Activated CD8-positive, alpha-beta memory T cell treated with anti-CD3 and anti-CD28 coated beads, Interleukin-2, amount 10 ng/mL, durations not matched to agents 7 days and 5 days (primary cell): ENCODE results near the gene PMVK. TPM values are rescaled to one million over a fixed set of nuclear protein-coding genes. Genes with fewer than 3 reads are reported as not detected.

Source experiments
- ATAC-seq: fragments of 150-1000 bp; cut with Tn5 transposase; one replicate; pipeline ENCODE4 v1.10.0; 2021; ENCODE audit warnings: moderate library complexity
- CTCF ChIA-PET: fragments of 350-600 bp; sonication (Branson Sonifier 250); formaldehyde crosslinking; loops from one replicate; lab custom pipeline; 2021; ENCODE audit warnings: antibody characterized with exemption; lab: Charles Lee
- DNase-seq: peaks from one replicate; pipeline ENCODE4 v3.0.0-alpha.2; 2020
- H3K27ac Mint-ChIP-seq: one replicate; pipeline ENCODE4 v1.8.0; 2021; ENCODE audit warnings: mild to moderate bottlenecking, mixed read lengths
- H3K27me3 Mint-ChIP-seq: one replicate; pipeline ENCODE4 v1.8.0; 2021; ENCODE audit warnings: mixed read lengths
- H3K36me3 Mint-ChIP-seq: one replicate; pipeline ENCODE4 v1.8.0; 2021; ENCODE audit warnings: mild to moderate bottlenecking, mixed read lengths
- H3K4me1 Mint-ChIP-seq: one replicate; pipeline ENCODE4 v1.8.0; 2021; ENCODE audit warnings: mixed read lengths
- H3K4me3 Mint-ChIP-seq: one replicate; pipeline ENCODE4 v1.8.0; 2021; ENCODE audit warnings: mild to moderate bottlenecking, moderate library complexity, mixed read lengths
- H3K9me3 Mint-ChIP-seq: one replicate; pipeline ENCODE4 v1.8.0; 2022; ENCODE audit warnings: low read depth, mixed read lengths
- total RNA-seq, 2 experiments: library from RNA; stranded (reverse); gene quantifications; one replicate each; pipeline ENCODE4 v1.2.3, GENCODE V29; 2021

Gene PMVK
- total RNA-seq, 2 experiments from 2014 or later, result 43.6 to 46.8 TPM

DNA sequence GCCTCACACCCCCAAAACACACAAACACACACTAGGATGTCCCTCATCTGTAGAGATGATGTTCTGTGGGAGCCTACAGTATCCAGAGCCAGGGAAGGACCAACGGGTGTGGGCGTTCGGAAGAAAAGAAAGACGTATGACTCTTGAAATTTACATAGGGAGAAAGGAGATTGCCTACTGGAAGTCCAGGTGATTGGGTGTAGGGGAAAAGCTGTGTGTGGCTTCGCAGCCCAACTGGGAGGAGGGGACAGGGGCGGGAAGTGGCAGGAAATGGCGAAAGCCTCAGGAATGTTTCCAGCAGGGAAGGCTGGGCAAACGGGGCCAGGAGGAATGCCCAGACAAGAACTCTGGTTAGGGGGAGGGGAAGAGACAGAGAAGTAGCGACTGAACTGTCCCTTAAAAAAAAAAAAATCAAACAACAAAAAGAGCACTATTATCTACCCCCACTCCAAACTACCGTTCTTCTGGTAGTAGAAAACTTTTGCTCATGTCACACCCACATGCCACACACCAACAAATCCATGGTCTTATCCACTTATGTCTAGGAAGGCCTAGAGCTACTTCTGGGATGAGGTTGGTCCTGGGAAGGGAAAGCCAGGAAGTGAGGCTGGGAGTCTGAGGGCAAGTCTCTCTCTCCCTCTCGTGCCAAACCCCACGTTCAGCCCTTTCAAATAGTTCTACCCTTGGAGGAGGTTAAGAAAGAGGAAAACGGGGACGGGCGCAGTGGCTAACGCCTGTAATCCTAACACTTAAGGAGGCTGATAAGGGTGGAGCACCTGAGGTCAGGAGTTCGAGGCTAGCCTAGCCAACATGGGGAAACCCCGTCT, 36.2 kb upstream of the PMVK start:
- H3K4me3 Mint-ChIP-seq, result peak overlapping the region; percentile 35
- CTCF ChIA-PET, result interaction anchor here (1.3 to 7.0 kb wide), 6 partner anchors 11 to 112 kb away, joined by 13 to 32 read pairs (median 19); partner anchors contain the start of genes FLAD1 and PYGO2
- no peaks in the 10 kb centered on the region for H3K9me3 Mint-ChIP-seq
- H3K36me3 Mint-ChIP-seq, result peaks cover 13% of the 10 kb centered on the region
- DNase-seq (no peak), ATAC-seq (no peak)
- H3K27ac Mint-ChIP-seq, result peak overlapping the region; percentile 60
- H3K27me3 Mint-ChIP-seq, result no peaks in the 10 kb centered on the region
- H3K4me1 Mint-ChIP-seq, result peaks cover 41% of the 10 kb centered on the region

DNA sequence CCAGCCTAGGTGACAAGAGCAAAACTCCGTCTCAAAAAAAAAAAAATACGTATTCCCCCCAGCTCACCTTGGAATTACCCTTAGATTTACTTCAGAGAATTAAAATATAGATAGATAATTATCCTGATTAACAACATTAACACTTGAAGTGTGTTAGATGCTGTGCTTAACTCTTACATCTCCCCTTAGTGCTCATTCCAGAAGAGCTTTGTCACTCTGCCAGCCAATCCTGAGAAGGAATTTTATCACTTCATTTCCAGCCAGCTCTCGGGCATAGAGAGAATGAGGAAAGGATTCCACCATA, 35.6 kb upstream of the PMVK start:
- ATAC-seq, result no peak
- Mint-ChIP-seq H3K27ac (peak overlapping the region; percentile 60), H3K9me3 (no peaks in the 10 kb centered on the region), H3K4me3 (peak overlapping the region; percentile 35), H3K27me3 (no peaks in the 10 kb centered on the region), H3K4me1 (peaks cover 42% of the 10 kb centered on the region), H3K36me3 (peaks cover 12% of the 10 kb centered on the region)
- no peak for DNase-seq
- CTCF ChIA-PET, result interaction anchor here (1.7 to 7.0 kb wide), 5 partner anchors 11 to 113 kb away, joined by 5 to 32 read pairs (median 17); partner anchors contain the start of gene PYGO2

DNA sequence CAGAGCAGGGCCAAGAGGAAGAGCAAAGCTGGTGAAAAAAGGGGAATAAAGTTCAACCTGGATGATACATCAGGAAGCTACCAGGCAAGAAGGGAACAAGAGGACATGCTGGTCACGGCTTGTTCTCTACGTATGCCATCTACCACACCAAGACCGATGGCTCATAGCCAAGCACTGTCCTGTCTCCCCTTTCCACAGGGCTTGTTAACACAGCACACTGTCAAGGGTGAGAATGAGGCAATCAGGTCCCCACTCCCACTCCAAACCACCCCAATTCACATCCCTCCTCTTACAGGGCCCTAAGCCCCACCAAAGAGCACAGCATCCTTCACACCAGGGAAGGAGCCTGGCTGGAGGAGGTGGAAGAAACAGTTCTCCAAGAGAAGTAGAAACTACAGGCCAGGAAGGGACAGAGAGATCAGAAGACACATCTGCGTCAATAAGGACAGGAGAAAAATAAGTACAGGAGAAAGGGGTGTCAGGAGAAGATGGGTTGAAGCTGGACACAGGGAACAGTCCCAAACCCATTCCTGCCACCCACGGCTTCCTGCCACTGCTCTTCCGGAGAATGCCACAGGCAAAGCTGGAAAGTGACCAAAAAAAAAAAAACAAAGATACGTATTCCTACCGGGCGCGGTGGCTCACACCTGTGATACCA, 35.0 kb upstream of the PMVK start:
- Mint-ChIP-seq H3K4me1 (peaks cover 43% of the 10 kb centered on the region), H3K27me3 (no peaks in the 10 kb centered on the region), H3K27ac (peak overlapping the region; percentile 5), H3K4me3 (no peak overlapping the region), H3K36me3 (peaks cover 11% of the 10 kb centered on the region), H3K9me3 (no peaks in the 10 kb centered on the region)
- no peak for DNase-seq
- ATAC-seq, result no peak
- CTCF ChIA-PET, result interaction anchor here (1.3 to 4.7 kb wide), 5 partner anchors 10 to 114 kb away, joined by 3 to 28 read pairs (median 13); partner anchors contain the start of genes FLAD1 and PYGO2

DNA sequence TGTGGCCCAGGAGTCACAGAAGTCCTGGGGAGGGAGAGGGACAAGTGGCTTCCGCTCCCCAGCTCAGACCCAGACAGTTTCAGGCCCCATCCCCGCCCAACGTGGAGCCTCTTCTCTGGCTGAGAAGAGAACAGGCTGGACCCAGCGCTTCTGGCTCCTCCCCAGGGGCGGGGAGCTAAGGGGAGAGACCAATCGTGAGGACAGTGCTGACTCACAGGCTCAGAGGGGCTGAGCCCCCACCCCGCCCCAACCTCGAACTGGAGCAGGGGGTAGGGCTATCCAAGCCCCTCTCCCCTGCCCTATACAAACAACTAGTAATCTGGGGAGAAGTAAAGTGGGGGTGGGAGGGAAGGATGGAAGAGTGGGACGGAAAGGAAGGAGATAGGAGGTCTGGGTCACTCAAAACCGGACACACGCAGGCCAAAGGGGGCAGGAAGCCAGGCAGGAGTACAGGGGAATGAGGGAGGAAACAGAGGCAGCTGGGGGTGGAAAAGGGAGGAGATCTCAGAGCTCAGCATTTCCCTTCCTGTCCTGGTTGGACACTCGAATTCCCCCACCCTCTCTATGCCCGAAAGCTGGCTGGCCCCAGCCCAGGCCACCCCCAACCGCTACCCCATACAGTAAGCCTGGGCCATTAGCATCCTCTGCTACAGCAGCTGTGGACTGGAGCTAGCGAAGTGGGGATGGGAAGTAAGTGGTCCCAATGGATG, 34.3 kb upstream of the PMVK start, which contains the start of gene SHC1:
Gene SHC1, minus strand, starts transcription at position 117 of the 710 bp plus-strand sequence. CDS start 221 bp downstream, outside the sequence.
- CTCF ChIA-PET, result interaction anchor here (1.2 to 4.7 kb wide), 8 partner anchors 9 to 114 kb away, joined by 3 to 17 read pairs (median 6); partner anchors contain the start of genes FLAD1 and PYGO2
- ATAC-seq (no peak), DNase-seq (peak; percentile 56)
- H3K4me1 Mint-ChIP-seq, result peaks cover 43% of the 10 kb centered on the region
- no peak within 1 kb of the TSS for H3K4me3 Mint-ChIP-seq
- H3K36me3 Mint-ChIP-seq, result peaks cover 10% of the 10 kb centered on the region
- H3K27me3 Mint-ChIP-seq, result no peaks in the 10 kb centered on the region
- peak within 1 kb of the TSS; percentile 56 for H3K27ac Mint-ChIP-seq
- no peaks in the 10 kb centered on the region for H3K9me3 Mint-ChIP-seq

DNA sequence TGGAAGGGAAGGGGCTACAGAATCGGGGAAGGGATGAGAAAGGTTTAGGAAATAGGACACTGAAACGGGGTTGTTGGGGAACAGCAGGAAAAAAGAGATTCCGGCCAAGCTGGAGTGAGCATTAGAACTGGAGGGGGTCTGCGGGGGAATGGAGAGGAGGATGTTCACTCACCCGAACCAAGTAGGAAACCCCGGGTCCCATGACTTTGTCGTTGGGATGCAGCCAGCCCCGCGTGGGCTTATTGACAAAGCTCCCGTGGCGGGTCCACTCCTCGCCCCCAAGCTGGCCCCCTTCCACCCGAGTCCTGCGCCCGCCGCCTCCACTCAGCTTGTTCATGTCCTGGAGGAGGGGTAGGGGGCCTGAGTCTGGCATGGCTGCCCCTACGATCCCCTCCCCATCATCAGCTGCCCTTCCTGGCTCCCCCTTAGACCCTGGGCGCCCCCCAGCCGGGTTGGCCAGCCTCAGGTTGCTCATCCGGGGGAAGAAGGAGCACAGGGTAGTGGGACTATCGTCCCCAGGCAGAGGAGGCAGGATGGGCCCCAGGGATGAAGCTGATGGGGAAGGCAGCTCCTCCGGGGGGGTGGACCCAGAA, 33.4 kb upstream of the PMVK start:
- CTCF ChIA-PET, result interaction anchor here (1.2 to 4.7 kb wide), 8 partner anchors 9 to 115 kb away, joined by 3 to 17 read pairs (median 6); partner anchors contain the start of genes FLAD1 and PYGO2
- no peak overlapping the region for H3K27ac Mint-ChIP-seq
- ATAC-seq (no peak), DNase-seq (no peak)
- H3K27me3 Mint-ChIP-seq, result no peaks in the 10 kb centered on the region
- H3K4me3 Mint-ChIP-seq, result no peak overlapping the region
- no peaks in the 10 kb centered on the region for H3K9me3 Mint-ChIP-seq
- peaks cover 43% of the 10 kb centered on the region for H3K4me1 Mint-ChIP-seq
- H3K36me3 Mint-ChIP-seq, result peaks cover 10% of the 10 kb centered on the region

DNA sequence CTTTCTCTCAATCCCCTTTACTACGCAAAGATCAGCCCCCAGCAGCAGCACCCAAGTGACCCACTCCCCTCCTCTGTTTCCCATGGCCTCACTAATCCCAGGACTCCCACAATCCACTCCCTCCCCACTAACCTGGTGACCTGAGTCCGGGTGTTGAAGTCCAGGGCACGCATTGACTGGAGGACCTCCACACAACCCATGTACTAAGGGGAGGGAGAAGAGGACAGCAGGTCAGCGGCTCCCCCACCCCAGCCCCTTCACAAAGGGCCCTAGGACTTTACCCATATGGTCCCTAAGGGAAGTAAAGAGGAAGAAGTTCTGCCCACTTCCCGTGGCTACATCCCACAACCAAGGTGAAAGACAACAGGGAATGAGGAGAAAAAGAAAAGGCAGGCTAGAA, 32.7 kb upstream of the PMVK start:
- peaks cover 10% of the 10 kb centered on the region for H3K36me3 Mint-ChIP-seq
- no peaks in the 10 kb centered on the region for H3K27me3 Mint-ChIP-seq
- no peak overlapping the region for H3K4me3 Mint-ChIP-seq
- H3K27ac Mint-ChIP-seq, result peak overlapping the region; percentile 24
- no peaks in the 10 kb centered on the region for H3K9me3 Mint-ChIP-seq
- no peak for ATAC-seq
- DNase-seq, result no peak
- peaks cover 45% of the 10 kb centered on the region for H3K4me1 Mint-ChIP-seq
- CTCF ChIA-PET, result interaction anchor here (1.3 to 2.6 kb wide), 2 partner anchors 24 to 30 kb away, joined by 3 to 8 read pairs; no protein-coding TSS in a partner anchor

DNA sequence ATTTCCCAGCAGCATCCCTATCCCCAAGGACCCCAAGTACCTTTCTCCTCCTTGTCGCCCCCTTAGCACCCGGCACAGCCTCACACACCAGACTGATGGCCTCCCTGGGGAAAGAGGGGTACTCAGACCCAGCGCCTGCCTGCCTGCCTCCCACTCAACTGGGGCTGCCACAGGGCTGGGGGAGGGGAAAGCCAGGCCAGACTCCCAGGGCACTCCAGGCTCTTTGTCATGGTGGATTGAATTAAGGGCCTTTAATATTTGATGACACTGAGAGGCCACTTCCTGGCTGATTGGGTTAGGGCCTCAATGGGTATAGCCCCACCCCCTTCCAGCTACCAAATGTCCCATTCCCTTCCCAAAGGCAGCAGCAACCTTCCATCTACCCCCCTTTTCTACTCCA, 32.2 kb upstream of the PMVK start:
- DNase-seq (no peak), ATAC-seq (no peak)
- Mint-ChIP-seq H3K36me3 (peaks cover 13% of the 10 kb centered on the region), H3K4me3 (no peak overlapping the region), H3K9me3 (no peaks in the 10 kb centered on the region), H3K27me3 (no peaks in the 10 kb centered on the region), H3K27ac (peak overlapping the region; percentile 24), H3K4me1 (peaks cover 48% of the 10 kb centered on the region)
- CTCF ChIA-PET, result interaction anchor here (2.6 kb wide), 1 partner anchor 31 kb away, joined by 8 read pairs; no protein-coding TSS in a partner anchor

DNA sequence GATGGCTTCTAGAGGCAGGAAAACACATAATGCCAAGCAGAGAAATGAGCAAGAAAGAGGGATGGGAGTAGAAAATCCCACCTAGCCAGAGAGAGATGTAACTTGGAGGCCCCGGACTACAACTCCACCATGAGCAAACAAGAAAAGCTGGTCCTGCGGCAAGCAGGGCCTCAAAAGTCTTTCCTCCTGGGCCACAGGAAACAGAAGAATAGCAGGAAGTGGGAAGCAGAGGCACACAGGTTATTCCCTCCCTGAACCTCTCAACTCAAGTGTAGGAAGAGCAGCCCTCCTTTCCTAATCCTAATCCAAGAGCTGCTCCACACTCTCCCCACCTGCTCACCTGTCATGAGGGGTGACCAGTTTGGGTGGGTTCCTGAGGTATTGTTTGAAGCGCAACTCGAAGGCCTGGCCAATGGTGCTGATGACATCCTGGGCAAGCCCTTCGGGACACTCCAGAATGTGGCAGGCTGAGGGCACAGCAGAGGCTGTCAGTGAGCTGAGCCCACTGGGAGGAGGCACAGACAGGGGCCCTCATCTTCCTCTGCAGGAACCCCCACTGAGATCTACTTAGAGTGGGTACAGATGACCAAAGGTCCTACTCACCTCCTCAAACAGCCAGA, 30.9 kb upstream of the PMVK start:
- ATAC-seq, result no peak
- peak overlapping the region; percentile 41 for H3K27ac Mint-ChIP-seq
- peaks cover 20% of the 10 kb centered on the region for H3K36me3 Mint-ChIP-seq
- no peak for DNase-seq
- no peaks in the 10 kb centered on the region for H3K27me3 Mint-ChIP-seq
- H3K9me3 Mint-ChIP-seq, result no peaks in the 10 kb centered on the region
- H3K4me1 Mint-ChIP-seq, result peaks cover 53% of the 10 kb centered on the region
- CTCF ChIA-PET, result interaction anchor here (0.6 to 2.1 kb wide), 3 partner anchors 17 to 50 kb away, joined by 3 to 6 read pairs (median 3); no protein-coding TSS in a partner anchor
- no peak overlapping the region for H3K4me3 Mint-ChIP-seq

DNA sequence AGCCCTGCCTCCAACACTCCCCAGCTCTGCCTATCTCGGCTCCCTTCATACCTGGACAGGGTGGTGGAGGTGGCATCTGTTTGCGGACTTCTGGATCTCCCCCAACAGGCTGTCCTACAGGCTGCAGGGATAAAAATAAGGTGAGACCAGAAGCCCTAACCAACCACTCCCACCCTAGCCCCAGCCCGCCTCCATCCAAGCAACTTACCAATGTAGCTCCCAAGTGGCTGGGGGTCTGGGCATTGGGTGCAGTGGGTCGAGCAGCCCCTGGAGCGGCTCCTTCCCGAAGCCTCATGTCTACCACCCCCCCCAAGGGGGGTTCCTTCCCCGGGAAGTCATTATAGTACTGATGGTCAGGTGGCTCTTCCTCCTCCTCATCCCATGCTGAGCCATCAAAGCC, 29.6 kb upstream of the PMVK start:
- CTCF ChIA-PET, result interaction anchor here (0.8 to 2.1 kb wide), 4 partner anchors 11 to 51 kb away, joined by 3 to 6 read pairs (median 4); partner anchors contain the start of gene PBXIP1
- H3K36me3 Mint-ChIP-seq, result peaks cover 22% of the 10 kb centered on the region
- no peaks in the 10 kb centered on the region for H3K27me3 Mint-ChIP-seq
- no peaks in the 10 kb centered on the region for H3K9me3 Mint-ChIP-seq
- H3K4me1 Mint-ChIP-seq, result peaks cover 47% of the 10 kb centered on the region
- DNase-seq (no peak), ATAC-seq (no peak)
- H3K4me3 Mint-ChIP-seq, result no peak overlapping the region
- no peak overlapping the region for H3K27ac Mint-ChIP-seq

DNA sequence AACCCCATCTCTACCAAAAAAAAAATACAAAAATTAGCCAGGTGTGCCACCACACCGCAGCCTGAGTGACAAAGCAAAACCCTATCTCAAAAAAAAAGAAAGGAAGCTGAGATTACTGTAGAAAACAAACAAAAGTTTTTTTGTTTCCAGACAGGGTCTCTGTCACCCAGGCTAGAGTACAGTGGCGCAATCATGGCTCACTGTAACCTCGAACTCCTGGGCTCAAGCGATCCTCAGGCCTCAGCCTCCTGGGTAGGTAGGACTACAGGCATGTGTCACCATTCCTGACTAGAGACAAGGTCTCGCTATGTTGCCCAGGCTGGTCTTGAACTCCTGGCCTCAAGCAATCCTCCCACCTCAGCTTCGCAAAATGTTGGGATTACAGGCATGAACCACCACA, 27.8 kb upstream of the PMVK start:
- CTCF ChIA-PET, result interaction anchor here (1.1 to 1.6 kb wide), 7 partner anchors 9 to 59 kb away, joined by 3 to 5 read pairs (median 3); partner anchors contain the start of genes PBXIP1 and PMVK
- Mint-ChIP-seq H3K36me3 (peaks cover 25% of the 10 kb centered on the region), H3K4me1 (peaks cover 51% of the 10 kb centered on the region), H3K9me3 (no peaks in the 10 kb centered on the region), H3K27ac (no peak overlapping the region), H3K4me3 (no peak overlapping the region), H3K27me3 (no peaks in the 10 kb centered on the region)
- DNase-seq (no peak), ATAC-seq (no peak)

DNA sequence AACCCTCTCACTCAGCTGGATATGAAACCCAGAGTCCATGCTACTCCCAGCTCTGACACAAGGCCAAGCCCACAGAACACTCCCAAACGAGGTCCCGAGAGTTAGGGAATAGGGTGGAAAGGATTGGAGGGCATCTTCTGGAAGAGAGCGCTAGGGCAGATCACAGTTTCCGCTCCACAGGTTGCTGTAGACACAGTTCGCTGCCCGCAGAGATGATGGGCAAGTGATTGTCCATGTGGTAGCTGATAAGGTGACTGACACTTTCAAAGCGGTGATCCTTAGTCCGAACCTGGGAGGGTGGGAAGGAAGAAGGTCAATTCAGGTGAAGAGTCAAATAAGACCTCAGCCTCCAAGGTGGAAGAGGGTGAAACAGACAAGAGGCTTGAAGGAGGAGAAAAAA, 27.1 kb upstream of the PMVK start:
- Mint-ChIP-seq H3K27ac (peak overlapping the region; percentile 48), H3K36me3 (peaks cover 26% of the 10 kb centered on the region), H3K9me3 (no peaks in the 10 kb centered on the region), H3K27me3 (no peaks in the 10 kb centered on the region), H3K4me1 (peaks cover 45% of the 10 kb centered on the region), H3K4me3 (no peak overlapping the region)
- DNase-seq, result no peak
- CTCF ChIA-PET, result interaction anchor here (1.1 to 1.4 kb wide), 3 partner anchors 8 to 35 kb away, joined by 3 to 4 read pairs (median 3); partner anchors contain the start of gene PBXIP1
- ATAC-seq, result no peak

DNA sequence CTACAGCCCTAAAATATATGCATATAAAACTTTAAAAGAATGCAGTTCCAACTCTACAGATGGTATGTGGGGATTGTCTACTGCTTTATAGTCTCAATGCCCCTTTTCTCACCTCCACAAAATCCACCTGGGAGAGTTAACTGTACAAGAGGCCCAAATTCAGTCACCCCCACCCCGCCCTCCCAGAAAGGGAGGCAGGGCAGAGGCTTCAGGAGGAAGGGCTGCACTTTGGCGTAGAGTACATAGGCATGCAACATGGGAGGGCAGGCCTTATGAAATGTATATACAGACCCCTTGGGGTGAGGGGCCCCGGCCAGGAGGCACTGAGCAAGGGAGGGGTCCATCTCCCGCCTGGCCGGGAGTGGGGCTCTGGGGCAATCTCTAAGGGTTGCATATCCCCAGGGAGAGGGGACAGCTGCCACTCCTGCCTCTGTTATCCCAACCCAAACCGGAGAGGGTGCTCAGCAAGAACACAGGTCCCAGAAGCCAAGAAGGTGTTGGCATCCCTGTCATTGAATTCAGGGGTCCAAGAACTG, 26.3 kb upstream of the PMVK start:
- peaks cover 26% of the 10 kb centered on the region for H3K36me3 Mint-ChIP-seq
- no peaks in the 10 kb centered on the region for H3K27me3 Mint-ChIP-seq
- DNase-seq, result no peak
- ATAC-seq, result no peak
- peak overlapping the region; percentile 91 for H3K27ac Mint-ChIP-seq
- H3K9me3 Mint-ChIP-seq, result no peaks in the 10 kb centered on the region
- H3K4me3 Mint-ChIP-seq, result peak overlapping the region; percentile 89
- H3K4me1 Mint-ChIP-seq, result peaks cover 45% of the 10 kb centered on the region
- CTCF ChIA-PET, result interaction anchor here (1.4 to 3.2 kb wide), 4 partner anchors 26 to 122 kb away, joined by 3 to 16 read pairs (median 9); partner anchors contain the start of gene PMVK
